WTC11 (cell line): ENCODE measurements around the gene NENF. TPM values are rescaled to one million over a fixed set of nuclear protein-coding genes. Genes with fewer than 3 reads are reported as not detected.
A peak's percentile ranks its signal among the peaks of the same experiment; 100 is the strongest.

ENCODE experiments used
- ATAC-seq: fragments of 200-7000 bp; cut with Tn5 transposase; 2 replicates; pipeline ENCODE4 v1.10.0; 2021; ENCODE audit warnings: mild to moderate bottlenecking, moderate library complexity
- CTCF ChIA-PET: fragments of 300-600 bp; sonication (Branson Sonifier 250); formaldehyde crosslinking; loops from one replicate; lab custom pipeline; 2021; ENCODE audit warnings: antibody characterized with exemption; lab: Charles Lee
- POLR2A ChIA-PET: fragments of 350-600 bp; sonication (Branson Sonifier 250); formaldehyde crosslinking; loops from one replicate; lab custom pipeline; 2021; ENCODE audit warnings: antibody characterized with exemption; lab: Charles Lee
- DNase-seq: peaks from one replicate; pipeline ENCODE4 v3.0.0; 2021; ENCODE audit warnings: low spot score
- H3K27ac Mint-ChIP-seq: 2 replicates; pipeline ENCODE4 v1.8.0; 2021; ENCODE audit warnings: mixed read lengths
- H3K27me3 Mint-ChIP-seq: 2 replicates; pipeline ENCODE4 v1.8.0; 2021; ENCODE audit warnings: low read depth, mild to moderate bottlenecking, moderate library complexity, mixed read lengths
- H3K36me3 Mint-ChIP-seq: 2 replicates; pipeline ENCODE4 v1.8.0; 2021; ENCODE audit warnings: mixed read lengths
- H3K4me1 Mint-ChIP-seq: 2 replicates; pipeline ENCODE4 v1.8.0; 2022; ENCODE audit warnings: mixed read lengths
- H3K4me3 Mint-ChIP-seq: 2 replicates; pipeline ENCODE4 v1.8.0; 2021; ENCODE audit warnings: mild to moderate bottlenecking, moderate library complexity, mixed read lengths
- H3K9me3 Mint-ChIP-seq: 2 replicates; pipeline ENCODE4 v1.8.0; 2021; ENCODE audit warnings: mixed read lengths
- ATF1 ChIP-seq: sonication (generic); formaldehyde crosslinking; IDR thresholded peaks from 2 replicates; pipeline ENCODE4 v1.8.1; 2023; ENCODE audit warnings: mild to moderate bottlenecking, moderate library complexity, missing genetic modification reagents
- CBFB ChIP-seq: sonication (generic); formaldehyde crosslinking; IDR thresholded peaks from 2 replicates; pipeline ENCODE4 v1.8.1; 2022; ENCODE audit warnings: mild to moderate bottlenecking, low read depth, missing genetic modification reagents
- CDX4 ChIP-seq: fragments of 250-450 bp; sonication (Bioruptor Pico); IDR thresholded peaks from 2 replicates; pipeline ENCODE4 v1.9.0; 2021; ENCODE audit warnings: moderate library complexity, mild to moderate bottlenecking, inconsistent platforms, borderline replicate concordance
- CREM ChIP-seq: sonication (generic); formaldehyde crosslinking; IDR thresholded peaks from 2 replicates; pipeline ENCODE4 v1.8.1; 2022; ENCODE audit warnings: mild to moderate bottlenecking, missing genetic modification reagents, moderate library complexity
- ETV6 ChIP-seq: sonication (generic); formaldehyde crosslinking; IDR thresholded peaks from 2 replicates; pipeline ENCODE4 v1.8.1; 2022; ENCODE audit warnings: mild to moderate bottlenecking, missing genetic modification reagents
- FOXJ3 ChIP-seq: sonication (generic); formaldehyde crosslinking; IDR thresholded peaks from 2 replicates; pipeline ENCODE4 v1.9.0; 2021; ENCODE audit warnings: missing genetic modification reagents, mild to moderate bottlenecking, borderline replicate concordance
- GABPB1 ChIP-seq: sonication (generic); formaldehyde crosslinking; IDR thresholded peaks from 2 replicates; pipeline ENCODE4 v1.8.1; 2023; ENCODE audit warnings: mild to moderate bottlenecking, missing genetic modification reagents
- GTF2I ChIP-seq: fragments of 250-450 bp; sonication (Bioruptor Pico); conservative IDR thresholded peaks from 2 replicates; pipeline ENCODE4 v1.4.0; 2021; ENCODE audit warnings: mild to moderate bottlenecking
- HMGA2 ChIP-seq: fragments of 250-450 bp; sonication (Bioruptor Pico); IDR thresholded peaks from 2 replicates; pipeline ENCODE4 v1.4.0; 2021; ENCODE audit warnings: mild to moderate bottlenecking, moderate library complexity
- NR3C1 ChIP-seq: sonication (generic); formaldehyde crosslinking; conservative IDR thresholded peaks from 2 replicates; pipeline ENCODE4 v1.8.1; 2023; ENCODE audit warnings: low read depth, mild to moderate bottlenecking, missing genetic modification reagents
- SOX15 ChIP-seq: fragments of 250-450 bp; sonication (Bioruptor Pico); IDR thresholded peaks from 2 replicates; pipeline ENCODE4 v1.9.0; 2021; ENCODE audit warnings: mild to moderate bottlenecking
- ZBTB21 ChIP-seq: sonication (generic); formaldehyde crosslinking; IDR thresholded peaks from 2 replicates; pipeline ENCODE4 v1.8.1; 2023; ENCODE audit warnings: mild to moderate bottlenecking, missing genetic modification reagents, borderline replicate concordance
- ZNF219 ChIP-seq: sonication (generic); formaldehyde crosslinking; IDR thresholded peaks from 2 replicates; pipeline ENCODE4 v1.8.0; 2023; ENCODE audit warnings: missing genetic modification reagents, mild to moderate bottlenecking, borderline replicate concordance
- ZNF263 ChIP-seq: sonication (generic); formaldehyde crosslinking; IDR thresholded peaks from 2 replicates; pipeline ENCODE4 v1.8.1; 2022; ENCODE audit warnings: low read depth, mild to moderate bottlenecking, moderate library complexity, missing genetic modification reagents
- ZNF317 ChIP-seq: sonication (generic); formaldehyde crosslinking; IDR thresholded peaks from 2 replicates; pipeline ENCODE4 v1.8.1; 2023; ENCODE audit warnings: low read depth, mild to moderate bottlenecking, moderate library complexity, missing genetic modification reagents, borderline replicate concordance
- ZNF396 ChIP-seq: fragments of 250-450 bp; sonication (Bioruptor Pico); IDR thresholded peaks from 2 replicates; pipeline ENCODE4 v1.8.0; 2021; ENCODE audit warnings: mild to moderate bottlenecking, moderate library complexity, borderline replicate concordance
- ZNF423 ChIP-seq: fragments of 250-450 bp; sonication (Bioruptor Pico); IDR thresholded peaks from 2 replicates; pipeline ENCODE4 v2.1.2; 2022; ENCODE audit warnings: mild to moderate bottlenecking, moderate library complexity
- total RNA-seq: library from RNA; stranded (reverse); gene quantifications from 3 replicates; pipeline ENCODE4 v1.2.3, GENCODE V29; 2021
- TF ChIP-seq, protein P1 (sequence below): sonication (generic); formaldehyde crosslinking; IDR thresholded peaks from 2 replicates; pipeline ENCODE4 v1.8.1; 2023; ENCODE audit warnings: mild to moderate bottlenecking, missing genetic modification reagents
- TF ChIP-seq, protein P2 (sequence below): sonication (generic); formaldehyde crosslinking; IDR thresholded peaks from 2 replicates; pipeline ENCODE4 v1.8.1; 2022; ENCODE audit warnings: missing genetic modification reagents, borderline replicate concordance
- TF ChIP-seq, protein P3 (sequence below): sonication (generic); formaldehyde crosslinking; IDR thresholded peaks from 2 replicates; pipeline ENCODE4 v1.8.1; 2023; ENCODE audit warnings: mild to moderate bottlenecking, missing genetic modification reagents
- TF ChIP-seq, protein P4 (sequence below): fragments of 250-450 bp; sonication (Bioruptor Pico); IDR thresholded peaks from 2 replicates; pipeline ENCODE4 v2.1.2; 2022; ENCODE audit warnings: mild to moderate bottlenecking, moderate library complexity

NENF gene
- total RNA-seq, 1 experiment from 2014 or later: 27.3 TPM

GRCh38 chr1:212431644-212432043, 1.1 kb upstream of the NENF start (continued):
- TF ChIP-seq, protein P1, sequence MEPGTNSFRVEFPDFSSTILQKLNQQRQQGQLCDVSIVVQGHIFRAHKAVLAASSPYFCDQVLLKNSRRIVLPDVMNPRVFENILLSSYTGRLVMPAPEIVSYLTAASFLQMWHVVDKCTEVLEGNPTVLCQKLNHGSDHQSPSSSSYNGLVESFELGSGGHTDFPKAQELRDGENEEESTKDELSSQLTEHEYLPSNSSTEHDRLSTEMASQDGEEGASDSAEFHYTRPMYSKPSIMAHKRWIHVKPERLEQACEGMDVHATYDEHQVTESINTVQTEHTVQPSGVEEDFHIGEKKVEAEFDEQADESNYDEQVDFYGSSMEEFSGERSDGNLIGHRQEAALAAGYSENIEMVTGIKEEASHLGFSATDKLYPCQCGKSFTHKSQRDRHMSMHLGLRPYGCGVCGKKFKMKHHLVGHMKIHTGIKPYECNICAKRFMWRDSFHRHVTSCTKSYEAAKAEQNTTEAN (CRISPR knock-in tag): no peak
- TF ChIP-seq ZNF263: no peak
- no peak for TF ChIP-seq ZBTB21
- TF ChIP-seq GTF2I (CRISPR knock-in tag): no peak

DNA sequence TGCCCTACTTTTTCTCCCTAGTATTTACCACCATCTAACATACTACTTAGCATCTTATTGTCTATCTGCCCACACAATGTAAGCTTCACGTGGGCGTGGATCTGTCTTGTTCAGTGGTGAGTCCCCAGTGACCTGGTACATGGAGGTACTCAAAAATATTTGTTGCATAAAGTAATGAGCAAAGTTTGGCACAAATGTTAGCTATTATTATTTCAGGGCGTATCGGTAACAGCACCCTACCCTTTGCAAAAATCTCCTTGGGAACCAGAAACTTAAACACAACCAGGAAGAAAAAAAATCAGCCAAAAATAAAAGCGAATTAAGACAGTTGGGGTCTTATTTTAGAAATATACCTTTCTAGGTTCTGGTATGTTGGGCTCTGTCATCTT, 454 bp upstream of the NENF start:
- no peak for ATAC-seq
- DNase-seq: no peak
- Mint-ChIP-seq H3K27ac (no peak overlapping the region; the same call in 1 of the 2 replicates), H3K36me3 (no peaks in the 10 kb centered on the region), H3K27me3 (peaks cover 4% of the 10 kb centered on the region; the same call in 1 of the 2 replicates), H3K4me1 (peaks cover 16% of the 10 kb centered on the region), H3K4me3 (peak overlapping the region; percentile 69), H3K9me3 (no peaks in the 10 kb centered on the region)
- ChIA-PET POLR2A (no interaction called here), CTCF (interaction anchor here (2.4 kb wide), 1 partner anchor 23 kb away, joined by 14 read pairs; no protein-coding TSS in a partner anchor)
- TF ChIP-seq GTF2I (CRISPR knock-in tag) (no peak), CBFB (CRISPR knock-in tag) (no peak), SOX15 (CRISPR knock-in tag) (no peak), HMGA2 (CRISPR knock-in tag) (no peak), ZBTB21 (no peak), ZNF219 (CRISPR knock-in tag) (no peak), GABPB1 (CRISPR knock-in tag) (no peak)
- TF ChIP-seq, protein P2, sequence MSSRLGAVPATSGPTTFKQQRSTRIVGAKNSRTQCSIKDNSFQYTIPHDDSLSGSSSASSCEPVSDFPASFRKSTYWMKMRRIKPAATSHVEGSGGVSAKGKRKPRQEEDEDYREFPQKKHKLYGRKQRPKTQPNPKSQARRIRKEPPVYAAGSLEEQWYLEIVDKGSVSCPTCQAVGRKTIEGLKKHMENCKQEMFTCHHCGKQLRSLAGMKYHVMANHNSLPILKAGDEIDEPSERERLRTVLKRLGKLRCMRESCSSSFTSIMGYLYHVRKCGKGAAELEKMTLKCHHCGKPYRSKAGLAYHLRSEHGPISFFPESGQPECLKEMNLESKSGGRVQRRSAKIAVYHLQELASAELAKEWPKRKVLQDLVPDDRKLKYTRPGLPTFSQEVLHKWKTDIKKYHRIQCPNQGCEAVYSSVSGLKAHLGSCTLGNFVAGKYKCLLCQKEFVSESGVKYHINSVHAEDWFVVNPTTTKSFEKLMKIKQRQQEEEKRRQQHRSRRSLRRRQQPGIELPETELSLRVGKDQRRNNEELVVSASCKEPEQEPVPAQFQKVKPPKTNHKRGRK: no peak

GRCh38 chr1:212433577-212434462, 1.1 kb downstream of the NENF start:
- DNase-seq (no peak), ATAC-seq (no peak)
- no peak for TF ChIP-seq NR3C1 (CRISPR knock-in tag)
- TF ChIP-seq, protein P3, sequence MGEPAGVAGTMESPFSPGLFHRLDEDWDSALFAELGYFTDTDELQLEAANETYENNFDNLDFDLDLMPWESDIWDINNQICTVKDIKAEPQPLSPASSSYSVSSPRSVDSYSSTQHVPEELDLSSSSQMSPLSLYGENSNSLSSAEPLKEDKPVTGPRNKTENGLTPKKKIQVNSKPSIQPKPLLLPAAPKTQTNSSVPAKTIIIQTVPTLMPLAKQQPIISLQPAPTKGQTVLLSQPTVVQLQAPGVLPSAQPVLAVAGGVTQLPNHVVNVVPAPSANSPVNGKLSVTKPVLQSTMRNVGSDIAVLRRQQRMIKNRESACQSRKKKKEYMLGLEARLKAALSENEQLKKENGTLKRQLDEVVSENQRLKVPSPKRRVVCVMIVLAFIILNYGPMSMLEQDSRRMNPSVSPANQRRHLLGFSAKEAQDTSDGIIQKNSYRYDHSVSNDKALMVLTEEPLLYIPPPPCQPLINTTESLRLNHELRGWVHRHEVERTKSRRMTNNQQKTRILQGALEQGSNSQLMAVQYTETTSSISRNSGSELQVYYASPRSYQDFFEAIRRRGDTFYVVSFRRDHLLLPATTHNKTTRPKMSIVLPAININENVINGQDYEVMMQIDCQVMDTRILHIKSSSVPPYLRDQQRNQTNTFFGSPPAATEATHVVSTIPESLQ (CRISPR knock-in tag): no peak
- no peak for TF ChIP-seq ZNF317 (CRISPR knock-in tag)
- no peak for TF ChIP-seq ZNF396 (CRISPR knock-in tag)
- no peak for TF ChIP-seq ETV6 (CRISPR knock-in tag)
- TF ChIP-seq CREM (CRISPR knock-in tag): no peak
- TF ChIP-seq CDX4 (CRISPR knock-in tag): no peak
- TF ChIP-seq, protein P4, sequence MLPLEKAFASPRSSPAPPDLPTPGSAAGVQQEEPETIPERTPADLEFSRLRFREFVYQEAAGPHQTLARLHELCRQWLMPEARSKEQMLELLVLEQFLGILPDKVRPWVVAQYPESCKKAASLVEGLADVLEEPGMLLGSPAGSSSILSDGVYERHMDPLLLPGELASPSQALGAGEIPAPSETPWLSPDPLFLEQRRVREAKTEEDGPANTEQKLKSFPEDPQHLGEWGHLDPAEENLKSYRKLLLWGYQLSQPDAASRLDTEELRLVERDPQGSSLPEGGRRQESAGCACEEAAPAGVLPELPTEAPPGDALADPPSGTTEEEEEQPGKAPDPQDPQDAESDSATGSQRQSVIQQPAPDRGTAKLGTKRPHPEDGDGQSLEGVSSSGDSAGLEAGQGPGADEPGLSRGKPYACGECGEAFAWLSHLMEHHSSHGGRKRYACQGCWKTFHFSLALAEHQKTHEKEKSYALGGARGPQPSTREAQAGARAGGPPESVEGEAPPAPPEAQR (CRISPR knock-in tag): no peak
- TF ChIP-seq ATF1: no peak
- TF ChIP-seq GABPB1 (CRISPR knock-in tag): no peak
- no peak for TF ChIP-seq FOXJ3 (CRISPR knock-in tag)
- TF ChIP-seq ZNF423 (CRISPR knock-in tag): no peak
- Mint-ChIP-seq H3K9me3 (no peaks in the 10 kb centered on the region), H3K4me1 (peaks cover 16% of the 10 kb centered on the region), H3K4me3 (peak overlapping the region; percentile 74), H3K36me3 (no peaks in the 10 kb centered on the region), H3K27ac (no peak overlapping the region), H3K27me3 (peaks cover 4% of the 10 kb centered on the region; the same call in 1 of the 2 replicates)
- ChIA-PET POLR2A (interaction anchor here (1.1 kb wide), 1 partner anchor 19 kb away, joined by 3 read pairs; the partner anchor contains the start of gene PACC1), CTCF (interaction anchor here (1.3 to 2.4 kb wide), 2 partner anchors 22 to 24 kb away, joined by 5 to 14 read pairs; no protein-coding TSS in a partner anchor)
